ENCODE data around the gene ST6GALNAC1.

Gene ST6GALNAC1

DNA sequence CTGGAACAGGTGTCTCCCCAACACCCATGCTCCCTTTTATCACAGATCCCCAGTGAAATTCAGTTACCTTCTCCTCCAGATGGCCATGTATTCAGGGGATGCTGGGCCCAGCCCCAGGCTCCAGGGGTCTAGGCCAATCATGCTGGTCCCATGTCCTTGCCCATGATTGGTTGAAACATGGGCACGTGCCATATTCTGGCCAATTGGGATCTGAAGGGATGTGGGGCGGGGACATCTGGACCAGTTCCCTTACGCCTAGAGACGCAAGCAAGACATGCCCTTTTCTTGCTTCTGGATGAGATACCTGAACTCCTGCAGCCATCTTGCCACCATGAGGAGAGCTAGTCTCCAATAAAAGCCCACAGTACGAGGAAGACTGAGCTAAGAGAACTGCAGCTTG lies 31.0 kb upstream of the ST6GALNAC1 start:
- no peak for DNase-seq

DNA sequence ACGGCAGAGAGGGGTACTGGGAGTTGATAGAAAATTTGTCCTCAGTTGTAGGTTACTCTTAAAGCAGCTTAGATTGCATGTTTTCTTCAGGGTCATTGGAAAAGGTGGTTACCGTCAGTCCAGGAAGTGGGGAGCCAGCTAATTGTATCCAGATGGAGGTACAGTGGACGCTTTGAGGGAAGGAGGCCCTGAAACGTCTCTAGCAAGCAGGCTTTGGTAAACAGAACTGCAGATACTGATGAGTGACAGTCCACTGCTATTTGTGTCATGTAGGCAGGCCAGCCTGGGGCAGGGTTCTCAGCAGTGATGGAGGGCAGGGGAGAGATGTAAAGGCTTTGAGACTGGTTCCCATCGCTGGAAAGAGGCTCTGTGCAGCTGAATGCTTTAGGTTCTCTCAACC lies 30.2 kb upstream of the ST6GALNAC1 start:
- DNase-seq: no peak

DNA sequence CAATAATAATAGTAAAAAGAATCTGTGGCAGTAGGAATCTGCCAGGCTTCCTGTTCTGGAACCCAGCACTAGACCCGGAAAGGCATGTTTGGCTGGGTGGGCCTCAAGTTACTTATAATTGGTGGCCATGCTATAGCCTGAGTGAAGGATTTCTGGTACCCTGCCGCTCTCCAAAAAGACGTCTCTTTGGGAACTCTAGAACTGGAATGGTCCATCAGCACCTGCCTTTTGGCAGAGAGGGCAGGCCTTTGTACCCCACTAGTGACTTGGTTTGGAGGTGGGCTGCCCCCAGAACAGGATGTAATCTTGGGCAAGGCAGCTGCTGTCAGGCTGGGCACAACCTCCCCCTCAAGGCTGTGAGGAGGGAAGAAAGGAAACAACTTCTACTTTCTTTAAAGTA lies 29.3 kb upstream of the ST6GALNAC1 start:
- no peak for DNase-seq

DNA sequence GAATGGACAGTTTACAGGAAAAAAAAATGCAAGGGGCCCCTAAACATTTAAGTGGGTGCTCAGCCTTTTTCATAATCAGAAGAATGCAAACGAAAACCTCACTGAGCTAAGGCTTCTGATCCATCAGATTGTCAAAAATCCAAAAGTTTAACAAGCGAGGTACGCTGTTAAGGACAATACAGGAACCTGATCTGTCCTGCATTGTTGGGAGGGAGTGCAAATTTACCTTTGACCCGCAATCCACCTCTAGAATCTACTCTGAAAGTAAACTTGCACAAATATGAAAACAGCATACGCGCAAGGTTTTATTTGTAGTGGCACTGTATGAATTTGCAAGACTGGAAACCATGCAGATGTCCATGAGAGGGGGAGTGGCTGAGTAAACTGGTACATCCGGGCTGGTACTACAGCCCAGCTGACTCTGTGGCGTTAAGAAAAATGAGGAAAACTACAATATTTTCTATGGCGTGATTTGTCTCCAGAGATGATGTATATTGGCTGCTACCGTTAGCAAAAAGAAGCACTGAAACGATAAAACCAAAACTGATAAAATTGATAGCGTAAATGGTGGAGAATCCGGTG lies 28.8 kb upstream of the ST6GALNAC1 start:
- DNase-seq: no peak

DNA sequence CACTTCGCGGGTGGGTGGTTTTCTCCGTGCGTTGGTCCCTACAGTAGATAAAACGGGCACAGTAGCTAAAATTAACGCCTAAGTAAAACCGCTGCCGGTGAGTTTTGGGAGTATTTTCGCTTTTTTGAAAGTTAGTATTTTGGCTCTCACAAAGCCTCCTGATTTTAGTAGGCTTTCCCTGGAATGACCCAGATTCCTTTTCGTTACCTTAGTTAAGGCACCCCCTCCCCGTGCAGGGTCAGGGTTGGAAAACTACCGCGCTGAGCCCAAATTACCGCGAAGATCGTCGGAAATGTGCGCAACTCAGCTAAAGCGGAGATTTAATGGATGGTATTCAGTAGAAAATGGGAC lies 28.3 kb upstream of the ST6GALNAC1 start:
- no peak for DNase-seq

DNA sequence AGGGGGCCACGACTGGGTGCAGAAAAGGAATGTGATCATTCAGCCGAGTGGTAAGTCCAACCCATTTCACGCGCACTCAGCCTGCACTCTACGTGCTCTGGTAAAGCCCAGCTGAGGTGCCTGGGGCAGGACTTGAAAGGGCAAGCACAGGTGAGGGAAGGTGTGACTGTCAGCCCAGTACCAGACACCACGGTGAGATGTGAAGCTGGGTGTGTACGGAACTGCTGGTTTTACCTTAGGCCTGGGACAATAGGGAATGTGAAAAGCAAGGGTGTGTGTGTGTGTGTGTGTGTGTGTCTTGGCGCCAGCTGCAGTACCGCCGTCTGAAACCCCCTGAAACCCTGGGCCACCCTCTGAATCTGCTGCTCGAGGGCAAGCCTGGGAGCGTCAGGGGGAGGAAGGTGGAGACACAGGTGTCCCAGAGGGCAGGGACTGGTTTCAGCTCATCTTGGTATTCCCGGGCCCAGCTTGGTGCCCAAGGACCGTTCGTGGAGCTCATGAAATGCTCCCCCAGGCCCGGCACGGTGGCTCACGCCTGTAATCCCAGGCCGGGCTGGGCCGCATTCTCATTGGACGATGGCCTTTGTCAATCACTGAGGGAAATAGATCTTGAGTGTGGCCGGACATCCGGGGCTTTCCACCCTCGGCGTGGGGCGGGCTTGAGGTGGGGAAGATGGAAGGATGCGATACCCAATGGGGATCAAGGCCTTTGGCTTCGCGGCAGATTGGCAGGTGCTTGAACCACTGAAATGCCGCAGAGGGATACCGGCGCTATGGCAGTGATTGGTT lies 27.8 kb upstream of the ST6GALNAC1 start:
- peak; percentile 100 for DNase-seq

DNA sequence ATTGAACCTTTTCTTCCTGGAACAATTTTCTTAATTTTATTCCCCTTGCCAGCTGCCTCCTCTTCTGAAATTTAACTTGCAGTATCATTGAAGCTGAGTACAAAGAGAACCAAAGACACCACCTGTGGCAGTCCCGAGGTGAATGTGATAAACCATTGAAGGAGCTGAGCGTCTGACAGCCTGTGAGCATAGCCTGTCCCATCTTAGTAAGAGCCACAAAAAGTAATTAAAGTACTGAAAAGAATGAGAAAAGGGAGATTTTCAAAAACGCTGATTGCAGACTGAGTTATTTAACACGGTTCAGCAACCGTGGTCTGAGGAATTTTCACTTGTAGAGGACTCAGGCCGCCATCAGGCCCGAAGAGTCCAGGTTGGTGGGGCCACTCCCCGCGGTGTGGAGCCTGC lies 27.2 kb upstream of the ST6GALNAC1 start:
- no peak for DNase-seq

DNA sequence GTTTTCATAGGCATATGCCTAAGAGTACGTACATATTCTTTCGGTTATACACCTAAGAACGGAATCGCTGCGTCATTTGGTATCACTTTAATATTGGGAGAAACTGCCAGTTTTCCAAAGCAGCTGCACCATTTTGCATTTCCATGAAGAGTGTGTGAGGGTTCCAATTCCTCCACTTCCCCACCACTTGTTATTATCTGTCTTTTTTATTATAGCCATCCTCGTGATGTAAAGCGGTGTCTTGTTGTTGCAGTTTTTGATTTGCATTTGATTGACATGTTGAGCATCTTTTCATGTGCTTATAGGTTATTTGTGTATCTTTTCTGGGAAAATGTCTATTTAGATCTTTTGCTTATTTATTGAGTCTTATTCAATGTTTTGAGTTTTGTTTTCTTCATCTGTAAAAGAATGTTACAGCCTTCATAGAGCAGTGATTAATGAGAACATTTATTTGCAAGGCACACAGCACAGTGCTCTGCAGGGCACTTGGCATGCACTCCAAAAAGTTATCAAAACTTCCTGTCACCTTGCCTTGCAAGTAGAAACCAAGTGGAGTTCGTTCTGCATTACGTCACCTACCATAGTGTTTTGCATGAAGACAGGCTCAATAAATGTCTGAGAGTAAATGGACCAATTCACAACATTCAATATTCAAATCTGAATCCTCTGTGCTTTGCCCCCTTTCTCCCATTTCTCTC lies 26.6 kb upstream of the ST6GALNAC1 start:
- no peak for DNase-seq

DNA sequence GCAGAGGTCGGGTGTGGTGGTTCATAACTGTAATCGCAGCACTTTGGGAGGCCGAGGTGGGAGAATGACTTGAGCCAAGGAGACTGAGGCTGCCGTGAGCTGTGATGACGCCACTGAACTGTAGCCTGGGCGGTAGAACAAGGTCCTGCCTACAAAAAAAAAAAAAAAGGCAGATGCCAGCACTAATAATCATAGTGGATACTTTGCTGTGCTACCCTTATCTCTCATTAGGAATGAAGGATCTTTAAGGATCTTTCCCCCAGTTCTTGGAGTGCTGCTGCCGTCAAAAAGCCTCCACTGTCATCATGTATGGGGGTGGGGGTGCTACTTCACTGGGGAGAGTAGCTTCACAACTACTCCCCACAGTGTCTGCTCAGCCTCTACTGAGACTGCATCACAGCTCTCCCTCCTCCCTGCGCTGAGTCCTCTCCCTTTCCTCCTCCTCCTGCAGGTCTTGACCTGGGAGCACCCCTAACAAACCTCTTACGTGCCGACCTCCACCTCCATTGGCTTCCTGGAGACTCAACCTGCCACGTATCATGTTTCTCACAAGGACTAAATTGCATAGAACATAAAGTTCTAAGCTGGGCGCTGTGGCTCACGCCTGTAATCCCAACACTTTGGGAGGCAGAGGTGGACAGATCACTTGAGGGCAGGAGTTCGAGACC lies 24.4 kb upstream of the ST6GALNAC1 start:
- DNase-seq: no peak

DNA sequence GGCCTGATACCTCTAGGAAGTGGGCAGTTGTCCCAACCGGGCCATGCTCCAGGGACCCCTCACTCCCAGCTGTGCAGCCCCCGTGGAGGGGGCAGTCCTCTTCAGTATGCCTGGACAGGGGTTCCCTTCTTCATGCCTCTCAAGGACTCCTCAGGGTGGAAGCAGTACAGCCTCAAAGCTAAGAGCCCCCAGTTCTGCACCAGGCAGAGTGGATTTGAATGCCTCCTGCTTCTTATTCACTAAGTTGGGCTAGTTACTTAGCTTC lies 23.9 kb upstream of the ST6GALNAC1 start:
- no peak for DNase-seq

DNA sequence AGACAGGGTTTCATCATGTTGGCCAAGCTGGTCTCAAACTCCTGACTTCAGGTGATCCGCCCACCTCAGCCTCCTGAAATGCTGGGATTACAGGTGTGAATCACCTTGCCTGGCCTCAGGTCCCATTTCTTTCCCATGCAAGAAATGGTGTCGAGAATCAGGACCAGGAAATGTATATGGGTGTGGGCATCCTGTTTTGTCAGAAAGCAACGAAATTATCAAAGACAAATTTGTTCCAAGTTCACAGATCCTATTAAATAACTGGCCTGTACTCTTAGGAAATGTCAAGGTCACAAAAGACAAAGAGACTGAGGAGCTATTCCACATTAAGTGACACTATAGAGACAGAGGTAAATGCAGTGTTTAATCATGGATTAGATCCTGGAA lies 17.1 kb upstream of the ST6GALNAC1 start:
- no peak for DNase-seq

DNA sequence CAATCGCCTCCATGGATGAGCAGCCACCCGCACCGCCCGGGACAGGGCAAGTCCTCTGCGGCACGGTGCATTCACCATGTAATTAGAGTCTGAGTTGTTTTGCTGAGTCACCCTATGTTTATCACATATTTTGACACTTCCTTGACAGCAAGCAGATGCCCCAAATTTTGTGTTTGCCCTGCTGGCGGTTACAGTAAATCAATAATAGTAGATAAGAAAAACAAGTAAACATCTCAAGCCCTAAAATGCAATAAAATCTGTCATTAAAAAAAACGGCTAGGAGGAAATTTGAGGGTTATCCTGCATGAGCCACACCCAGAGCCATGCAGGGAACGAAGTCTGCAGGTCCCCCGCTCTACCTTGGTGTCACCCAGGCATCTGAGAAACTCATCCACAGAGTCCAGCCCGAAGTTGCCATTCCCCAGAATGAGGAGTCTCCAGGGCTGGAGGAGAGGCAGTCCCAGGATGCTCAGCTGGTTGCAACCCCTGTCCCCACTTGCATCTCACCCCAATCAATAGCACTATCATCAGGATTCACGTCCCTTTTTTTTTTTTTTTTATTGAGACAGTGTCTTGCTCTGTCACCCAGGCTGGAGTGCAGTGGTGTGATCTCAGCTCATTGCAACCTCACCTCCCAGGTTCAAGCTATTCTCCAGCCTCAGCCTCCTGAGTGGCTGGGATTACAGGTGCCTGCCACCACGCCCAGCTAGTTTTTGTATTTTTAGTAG lies 16.5 kb upstream of the ST6GALNAC1 start:
- peak; percentile 46 for DNase-seq

DNA sequence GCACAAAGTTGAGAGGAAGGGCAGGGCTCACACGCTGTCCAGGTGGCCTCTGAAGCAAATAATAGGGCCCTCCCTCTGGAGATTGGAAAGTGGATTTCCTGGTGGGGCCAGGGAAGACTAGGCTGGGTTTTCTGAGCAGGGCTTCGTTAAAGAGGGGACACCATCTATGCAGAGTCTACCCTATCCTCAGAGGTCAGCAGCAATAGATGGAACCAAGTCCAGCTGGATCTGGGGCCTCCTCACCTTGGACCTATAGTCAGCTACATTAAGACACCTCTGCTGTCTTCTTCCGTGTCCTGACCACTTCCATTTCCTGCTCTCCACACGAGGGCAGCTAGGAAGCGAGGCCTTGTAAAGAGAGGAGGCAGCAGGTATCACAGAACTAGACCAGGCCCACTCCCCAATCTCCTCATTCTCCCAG lies 14.7 kb upstream of the ST6GALNAC1 start:
- no peak for DNase-seq

DNA sequence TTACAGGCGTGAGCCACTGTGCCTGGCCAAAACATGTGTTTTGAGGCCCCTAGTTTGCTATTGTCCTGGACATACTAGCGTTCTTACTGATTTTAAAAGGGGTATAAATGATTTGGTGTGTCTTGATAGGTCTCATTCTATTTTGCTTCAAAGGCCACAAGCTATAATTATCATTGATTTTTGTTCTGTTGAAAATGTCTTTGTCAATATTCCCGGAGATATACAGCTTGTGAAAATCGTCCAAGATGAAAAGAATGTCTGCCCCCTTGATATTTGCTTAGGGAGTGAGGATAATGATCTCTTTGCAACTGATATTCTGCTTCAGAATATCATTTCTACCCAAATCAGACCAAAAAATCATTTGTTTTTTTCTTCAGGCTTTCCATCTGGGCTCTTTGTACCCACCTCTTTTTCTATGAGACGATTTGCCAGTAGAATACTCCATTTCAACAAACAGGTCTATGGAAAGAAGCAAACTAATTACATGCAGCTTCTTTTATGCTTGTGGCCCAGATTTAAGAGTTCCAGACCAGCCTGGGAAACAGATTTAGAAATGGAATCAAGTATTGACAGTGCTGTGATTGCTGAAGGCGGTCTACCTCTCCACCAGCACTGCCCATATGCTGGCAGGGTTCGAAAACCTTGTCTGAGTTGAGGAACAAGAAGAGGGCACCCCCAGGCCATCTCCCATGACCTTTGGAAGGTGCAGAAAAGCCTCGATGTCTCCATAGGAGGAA lies 14.1 kb upstream of the ST6GALNAC1 start:
- no peak for DNase-seq

DNA sequence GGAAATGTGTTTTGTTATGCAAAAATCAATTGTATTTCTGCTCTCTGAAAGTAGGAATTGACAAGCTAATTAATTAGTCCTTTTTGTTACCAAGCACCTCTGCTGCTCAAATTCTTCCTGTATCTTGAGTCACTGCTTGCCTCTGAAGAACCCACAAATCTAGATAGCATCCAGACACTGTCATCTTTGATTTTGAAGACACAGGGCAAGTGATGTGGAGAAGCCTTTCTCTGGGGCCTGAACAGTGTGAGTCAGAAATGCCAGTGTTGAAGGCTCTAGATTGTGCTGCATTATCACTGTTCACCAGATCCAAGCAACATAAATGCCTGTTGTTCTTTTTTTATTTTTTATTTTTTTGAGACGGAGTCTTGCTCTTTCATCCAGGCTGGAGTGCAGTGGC lies 10.9 kb upstream of the ST6GALNAC1 start:
- DNase-seq: no peak

DNA sequence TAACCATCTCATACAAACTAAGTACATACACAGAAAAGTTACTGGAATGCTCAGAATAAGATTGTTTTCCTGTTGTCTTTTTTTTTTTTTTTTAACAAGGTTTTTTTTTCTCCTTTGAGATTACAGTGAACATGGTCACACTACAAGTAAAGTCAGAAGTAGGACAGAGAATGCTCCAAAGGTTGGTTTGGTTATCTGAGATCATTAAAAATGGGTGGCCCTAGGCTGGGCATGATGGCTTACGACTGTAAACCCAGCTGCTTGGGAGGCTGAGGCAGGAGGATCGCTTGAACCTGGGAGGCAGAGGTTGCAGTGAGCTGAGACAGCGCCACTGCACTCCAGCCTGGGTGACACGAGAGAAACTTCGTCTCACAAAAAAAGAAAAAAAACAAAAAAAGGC lies 6.9 kb upstream of the ST6GALNAC1 start:
- no peak for DNase-seq

DNA sequence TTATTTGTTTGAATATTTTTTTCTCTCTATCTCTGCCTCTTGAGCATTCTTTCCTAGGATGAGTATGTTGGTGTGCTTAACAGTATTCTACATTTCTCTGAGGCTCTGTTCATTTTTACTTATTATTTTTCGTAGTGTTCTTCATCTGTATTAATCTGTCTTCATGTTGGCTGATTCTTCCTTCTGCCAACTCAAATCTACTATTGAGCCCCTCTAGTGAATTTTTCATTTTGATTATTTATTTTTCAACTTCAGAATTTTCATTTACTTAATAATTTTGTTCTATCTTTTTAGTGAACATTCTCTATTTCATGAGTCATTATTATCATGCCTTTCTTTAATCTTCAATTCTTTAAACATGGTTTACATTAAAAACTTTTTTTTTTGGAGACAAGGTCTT lies 3.2 kb upstream of the ST6GALNAC1 start:
- DNase-seq: no peak

DNA sequence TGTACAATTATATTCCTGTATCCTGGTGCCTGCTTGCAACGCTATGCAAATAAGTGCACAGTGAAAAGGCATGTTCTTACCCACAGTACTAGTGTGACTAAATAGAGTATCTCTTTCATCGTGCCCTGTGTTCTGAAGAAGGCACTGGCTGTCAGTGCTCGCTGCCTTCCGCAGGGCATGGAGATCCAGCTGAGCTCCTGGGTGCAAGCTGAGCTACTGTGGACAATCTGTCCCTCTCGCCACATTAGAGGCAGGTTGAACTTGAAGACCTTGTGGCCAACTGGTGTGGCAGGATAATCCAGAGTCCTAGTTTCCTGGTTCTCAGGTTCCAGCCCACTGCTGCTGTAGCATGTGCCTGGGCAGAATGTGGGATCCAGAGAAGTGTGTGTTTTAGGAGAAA lies 1.9 kb upstream of the ST6GALNAC1 start:
- no peak for DNase-seq

DNA sequence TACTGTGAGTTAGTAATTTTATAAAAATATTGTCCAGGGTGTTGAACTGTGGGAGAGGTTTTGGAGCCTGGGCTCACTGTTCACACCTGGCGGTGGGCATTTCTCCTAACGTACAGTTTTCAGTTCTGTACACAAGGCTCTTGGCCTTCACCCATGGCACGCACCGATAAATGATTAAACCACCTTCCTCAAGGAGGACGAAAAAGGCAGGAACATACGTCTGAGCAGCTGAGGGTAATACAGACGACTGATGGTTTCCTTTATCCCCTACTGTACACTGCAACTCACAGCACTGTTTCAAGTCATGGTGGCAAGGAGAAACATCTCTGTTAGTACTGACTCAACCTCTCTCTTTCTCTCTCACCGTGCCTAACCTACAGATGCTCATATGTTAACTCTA lies 1.4 kb upstream of the ST6GALNAC1 start:
- no peak for DNase-seq

DNA sequence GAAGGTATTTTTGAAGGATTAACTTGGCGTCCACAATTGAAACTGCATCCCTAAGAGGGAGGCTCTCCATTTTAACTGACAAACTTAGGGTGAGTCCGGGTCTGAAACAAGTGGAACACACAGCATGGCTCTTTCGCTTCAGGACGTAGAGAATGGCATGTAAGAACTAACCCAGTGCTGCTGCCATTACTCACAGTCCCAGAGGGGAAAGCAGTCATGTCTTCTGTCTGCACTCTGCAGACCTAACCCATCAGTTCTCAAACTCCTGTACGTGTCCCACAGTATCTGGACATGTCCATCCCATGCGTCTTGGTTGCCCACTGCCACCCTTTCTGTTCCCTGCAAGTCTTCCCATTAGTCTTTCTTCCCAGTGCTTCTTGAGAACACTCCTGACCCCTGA lies 563 bp downstream of the ST6GALNAC1 start:
- no peak for DNase-seq

DNA sequence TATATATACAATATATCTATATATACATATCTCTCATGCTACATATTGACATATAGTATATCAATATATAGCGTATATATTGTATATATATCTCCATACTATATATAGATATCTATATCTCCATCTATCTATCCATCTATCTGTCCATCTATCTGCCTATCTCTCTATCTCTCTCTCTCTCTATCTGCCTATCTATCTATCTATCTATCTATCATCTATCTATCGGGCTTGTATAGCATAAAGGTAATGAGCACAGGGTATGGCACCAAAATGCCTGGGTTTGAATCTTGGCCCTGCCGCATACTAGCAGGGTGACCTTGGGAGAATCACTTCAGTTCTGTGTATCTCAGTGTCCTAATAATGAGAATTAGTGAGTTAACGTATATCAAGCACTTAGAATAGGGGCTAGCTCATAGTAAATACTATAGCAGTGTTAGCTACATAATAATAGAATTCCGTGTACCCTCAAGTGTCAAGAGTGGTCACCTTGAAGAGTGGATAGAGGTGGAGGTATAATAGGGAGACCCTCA lies 1.5 kb downstream of the ST6GALNAC1 start:
- DNase-seq: no peak

DNA sequence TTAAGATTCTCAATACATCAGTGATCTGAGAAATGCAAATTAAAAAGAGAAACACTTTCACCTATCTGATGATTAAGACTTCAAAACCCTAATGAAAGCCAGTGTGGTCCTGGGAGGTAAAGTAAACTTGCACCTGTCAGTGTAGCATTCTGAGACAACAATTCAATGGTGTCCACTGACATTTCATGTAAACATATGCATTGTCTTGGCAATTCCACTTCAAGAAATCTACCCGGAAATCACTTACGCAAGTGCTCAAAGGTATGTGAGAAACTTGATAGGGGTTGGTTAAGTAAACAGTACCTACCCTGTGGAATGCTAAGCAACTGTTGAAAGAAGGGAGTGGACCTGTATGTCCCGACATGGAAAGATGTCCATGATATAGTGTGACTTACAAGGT lies 2.1 kb downstream of the ST6GALNAC1 start:
- no peak for DNase-seq
